SK-N-SH (cell line): ENCODE data around the gene IL15. TPM values are rescaled to one million over a fixed set of nuclear protein-coding genes. Genes with fewer than 3 reads are reported as not detected.

Experiments
- CTCF ChIA-PET: fragments of 300-600, 350-600 bp; formaldehyde crosslinking; extraction: SDS; loops from one replicate; lab custom pipeline; 2021; lab: Yijun Ruan, JAX
- POLR2A ChIA-PET: fragments of 350-600 bp; sonication (Branson Sonifier 250); formaldehyde crosslinking; extraction: SDS; loops from one replicate; lab custom pipeline; 2020; ENCODE audit warnings: antibody characterized with exemption, inconsistent platforms; lab: Yijun Ruan, JAX
- DNase-seq: peaks from one replicate; pipeline ENCODE4 v3.0.0; 2012
- H2AFZ ChIP-seq: fragments of 200-600 bp; sonication (generic); 2 replicates; pipeline ENCODE4 v1.8.1; 2016; ENCODE audit warnings: antibody characterized with exemption, mild to moderate bottlenecking, low read depth
- H3F3A ChIP-seq: fragments of 200-600 bp; sonication (generic); replicated peaks from 2 replicates; pipeline ENCODE3; 2016; ENCODE audit warnings: antibody characterized with exemption, mild to moderate bottlenecking; ENCODE audit not compliant: insufficient read depth
- H3K27ac ChIP-seq, 2 experiments: fragments of 200-500 bp in 1 of 2; fragments of 200-600 bp in 1 of 2; sonication (Bioruptor generic) in 1 of 2; sonication (generic), shearing (Covaris generic) in 1 of 2; 2 replicates each; pipeline versions ENCODE4 v1.5.1 to v1.6.1; 2014 to 2016; ENCODE audit warnings: low read depth in 2 of 2, inconsistent platforms in 1 of 2, low read length in 1 of 2, mild to moderate bottlenecking in 1 of 2, mixed read lengths in 1 of 2
- H3K27me3 ChIP-seq: fragments of 200-600 bp; sonication (generic), shearing (Covaris generic); 2 replicates; pipeline ENCODE4 v1.6.1; 2016; ENCODE audit warnings: mixed run types; ENCODE audit not compliant: insufficient read depth
- H3K36me3 ChIP-seq, 2 experiments: fragments of 200-500 bp in 1 of 2; fragments of 200-600 bp in 1 of 2; sonication (Bioruptor generic) in 1 of 2; sonication (generic) in 1 of 2; replicated peaks in 1 of 2; 2 replicates each; pipeline versions ENCODE3 to v1.5.1; 2014 to 2016; ENCODE audit warnings: low read length in 1 of 2, mild to moderate bottlenecking in 1 of 2; ENCODE audit not compliant: insufficient read depth in 2 of 2, control insufficient read depth in 1 of 2
- H3K4me1 ChIP-seq, 2 experiments: fragments of 200-500 bp in 1 of 2; fragments of 200-600 bp in 1 of 2; sonication (Bioruptor generic) in 1 of 2; sonication (generic), shearing (Covaris generic) in 1 of 2; 2 replicates each; pipeline versions ENCODE4 v1.5.1 to v1.6.1; 2014 to 2016; ENCODE audit warnings: low read depth in 1 of 2, low read length in 1 of 2, mixed run types in 1 of 2; ENCODE audit not compliant: insufficient read depth in 2 of 2, control insufficient read depth in 1 of 2
- H3K4me2 ChIP-seq: fragments of 200-600 bp; sonication (generic), shearing (Covaris generic); 2 replicates; pipeline ENCODE4 v1.6.1; 2017; ENCODE audit warnings: mixed run types
- H3K4me3 ChIP-seq, 2 experiments: fragments of 200-500 bp in 1 of 2; fragments of 200-600 bp in 1 of 2; sonication (Bioruptor generic) in 1 of 2; sonication (generic), shearing (Covaris generic) in 1 of 2; 2 replicates each; pipeline versions ENCODE4 v1.5.1 to v1.8.1; 2014 to 2016; ENCODE audit warnings: low read depth in 2 of 2, inconsistent platforms in 1 of 2, low read length in 1 of 2, mild to moderate bottlenecking in 1 of 2, mixed read lengths in 1 of 2, moderate library complexity in 1 of 2
- H3K79me2 ChIP-seq: fragments of 200-600 bp; sonication (generic); 2 replicates; pipeline ENCODE4 v1.8.1; 2017; ENCODE audit warnings: mild to moderate bottlenecking; ENCODE audit not compliant: insufficient read depth
- H3K9ac ChIP-seq: fragments of 200-600 bp; sonication (generic); 2 replicates; pipeline ENCODE4 v1.6.1; 2017; ENCODE audit warnings: mixed run types
- H3K9me2 ChIP-seq: fragments of 200-600 bp; sonication (generic); 2 replicates; pipeline ENCODE4 v1.6.1; 2017; ENCODE audit warnings: mixed run types
- H3K9me3 ChIP-seq: fragments of 200-600 bp; sonication (generic); 2 replicates; pipeline ENCODE4 v1.6.1; 2017; ENCODE audit warnings: mixed run types, mild to moderate bottlenecking, moderate library complexity
- H4K20me1 ChIP-seq: fragments of 200-600 bp; sonication (generic); 2 replicates; pipeline ENCODE4 v1.6.1; 2017; ENCODE audit warnings: mild to moderate bottlenecking, mixed run types; ENCODE audit not compliant: insufficient read depth
- EP300 ChIP-seq, 2 experiments: IDR thresholded peaks; 2 replicates each; pipeline versions ENCODE4 v1.4.0 to v1.6.1; 2012; ENCODE audit warnings: borderline replicate concordance in 1 of 2, low read depth in 1 of 2, low read length in 1 of 2
- EZH2phosphoT487 ChIP-seq: fragments of 200-600 bp; sonication (generic); IDR thresholded peaks from 2 replicates; pipeline ENCODE4 v1.6.1; 2017; ENCODE audit warnings: low read depth, mixed run types, mild to moderate bottlenecking, antibody characterized with exemption, moderate library complexity, borderline replicate concordance
- GABPA ChIP-seq: IDR thresholded peaks from 2 replicates; pipeline ENCODE4 v1.4.0; 2012; ENCODE audit warnings: low read depth, mild to moderate bottlenecking
- MXI1 ChIP-seq: IDR thresholded peaks from 2 replicates; pipeline ENCODE4 v1.6.1; 2012; ENCODE audit warnings: mild to moderate bottlenecking, low read depth, low read length, improper control_type of control experiment
- NFIC ChIP-seq: IDR thresholded peaks from 2 replicates; pipeline ENCODE4 v1.4.0; 2012; ENCODE audit warnings: borderline replicate concordance
- NRF1 ChIP-seq: IDR thresholded peaks from 2 replicates; pipeline ENCODE4 v1.6.1; 2012; ENCODE audit warnings: low read depth, mild to moderate bottlenecking, low read length
- POLR2AphosphoS5 ChIP-seq: IDR thresholded peaks from 2 replicates; pipeline ENCODE4 v1.6.1; 2012; ENCODE audit warnings: low read depth, low read length
- RFX5 ChIP-seq: IDR thresholded peaks from 2 replicates; pipeline ENCODE4 v1.6.1; 2012; ENCODE audit warnings: mild to moderate bottlenecking, improper control_type of control experiment, low read length
- RXRA ChIP-seq: IDR thresholded peaks from 2 replicates; pipeline ENCODE4 v1.4.0; 2012; ENCODE audit warnings: low read depth, mild to moderate bottlenecking, borderline replicate concordance
- SIN3A ChIP-seq: IDR thresholded peaks from 2 replicates; pipeline ENCODE4 v1.6.1; 2012; ENCODE audit warnings: low read depth, mild to moderate bottlenecking, low read length, moderate library complexity, borderline replicate concordance
- SMC3 ChIP-seq: IDR thresholded peaks from 2 replicates; pipeline ENCODE4 v1.6.1; 2012; ENCODE audit warnings: low read depth, low read length, improper control_type of control experiment
- TCF12 ChIP-seq: IDR thresholded peaks from 2 replicates; pipeline ENCODE4 v1.4.0; 2012
- TEAD4 ChIP-seq: IDR thresholded peaks from 2 replicates; pipeline ENCODE4 v1.4.0; 2012; ENCODE audit warnings: mild to moderate bottlenecking, borderline replicate concordance; ENCODE audit not compliant: insufficient read depth
- YY1 ChIP-seq: IDR thresholded peaks from 2 replicates; pipeline ENCODE4 v1.4.0; 2012; ENCODE audit warnings: low read depth, mild to moderate bottlenecking
- polyA plus RNA-seq, 3 experiments: library from polyadenylated mRNA; depleted of rRNA; stranded (reverse); fragments of >200 nt; gene quantifications; 2 replicates each; pipeline ENCODE4 v1.2.3, GENCODE V29; 2012
- TF ChIP-seq, protein P1 (sequence below): IDR thresholded peaks from 2 replicates; pipeline ENCODE4 v1.6.1; 2012; ENCODE audit warnings: mild to moderate bottlenecking, low read depth, low read length, moderate library complexity
- TF ChIP-seq, protein P2 (sequence below): IDR thresholded peaks from 2 replicates; pipeline ENCODE4 v1.4.0; 2012; ENCODE audit warnings: low read depth, borderline replicate concordance
- TF ChIP-seq, protein P3 (sequence below): IDR thresholded peaks from 2 replicates; pipeline ENCODE4 v1.4.0; 2012; ENCODE audit warnings: low read depth, borderline replicate concordance
- TF ChIP-seq, protein P4 (sequence below): IDR thresholded peaks from 2 replicates; pipeline ENCODE4 v1.4.0; 2012; ENCODE audit warnings: low read depth
- TF ChIP-seq, protein P5 (sequence below): IDR thresholded peaks from 2 replicates; pipeline ENCODE4; 2012

Gene IL15
- polyA plus RNA-seq, 1 of the 3 experiments (the other 2 are of a cell fraction) = 3.7 TPM

DNA sequence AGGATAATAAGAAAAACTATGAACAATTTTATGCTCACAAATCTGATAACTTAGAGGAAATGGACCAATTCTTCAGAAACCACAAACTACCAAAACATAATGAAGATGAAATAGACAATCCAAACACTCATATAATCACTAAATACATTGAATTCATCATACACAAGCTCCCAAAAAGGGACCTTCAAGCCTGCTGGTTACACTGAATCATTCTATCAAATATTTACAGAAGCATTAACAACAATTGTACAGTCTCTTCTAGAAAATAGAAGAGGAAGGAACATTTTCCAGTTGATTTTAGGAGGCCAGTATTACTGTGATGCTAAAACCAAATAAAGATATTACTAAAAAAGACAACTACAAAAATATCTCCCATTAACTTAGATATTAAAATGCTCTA is 88.3 kb downstream of the IL15 start:
- Histone ChIP-seq H3K9me3 (no peaks in the 10 kb centered on the region), H3K79me2 (no peaks in the 10 kb centered on the region), H3F3A (peaks cover 5% of the 10 kb centered on the region), H2AFZ (no peak overlapping the region), H4K20me1 (no peaks in the 10 kb centered on the region), H3K36me3 (peaks cover 0 to 4% of the 10 kb centered on the region in 2 experiments), H3K9ac (no peak overlapping the region), H3K4me2 (no peak overlapping the region), H3K4me1 (no peaks in the 10 kb centered on the region), H3K4me3 (no peak overlapping the region), H3K27ac (no peak overlapping the region), H3K27me3 (no peaks in the 10 kb centered on the region), H3K9me2 (no peaks in the 10 kb centered on the region)
- CTCF ChIA-PET = no interaction called here
- POLR2A ChIA-PET = no interaction called here
- DNase-seq = no peak
- TF ChIP-seq SMC3 (no peak), TEAD4 (no peak), YY1 (no peak)
- TF ChIP-seq, protein P1, sequence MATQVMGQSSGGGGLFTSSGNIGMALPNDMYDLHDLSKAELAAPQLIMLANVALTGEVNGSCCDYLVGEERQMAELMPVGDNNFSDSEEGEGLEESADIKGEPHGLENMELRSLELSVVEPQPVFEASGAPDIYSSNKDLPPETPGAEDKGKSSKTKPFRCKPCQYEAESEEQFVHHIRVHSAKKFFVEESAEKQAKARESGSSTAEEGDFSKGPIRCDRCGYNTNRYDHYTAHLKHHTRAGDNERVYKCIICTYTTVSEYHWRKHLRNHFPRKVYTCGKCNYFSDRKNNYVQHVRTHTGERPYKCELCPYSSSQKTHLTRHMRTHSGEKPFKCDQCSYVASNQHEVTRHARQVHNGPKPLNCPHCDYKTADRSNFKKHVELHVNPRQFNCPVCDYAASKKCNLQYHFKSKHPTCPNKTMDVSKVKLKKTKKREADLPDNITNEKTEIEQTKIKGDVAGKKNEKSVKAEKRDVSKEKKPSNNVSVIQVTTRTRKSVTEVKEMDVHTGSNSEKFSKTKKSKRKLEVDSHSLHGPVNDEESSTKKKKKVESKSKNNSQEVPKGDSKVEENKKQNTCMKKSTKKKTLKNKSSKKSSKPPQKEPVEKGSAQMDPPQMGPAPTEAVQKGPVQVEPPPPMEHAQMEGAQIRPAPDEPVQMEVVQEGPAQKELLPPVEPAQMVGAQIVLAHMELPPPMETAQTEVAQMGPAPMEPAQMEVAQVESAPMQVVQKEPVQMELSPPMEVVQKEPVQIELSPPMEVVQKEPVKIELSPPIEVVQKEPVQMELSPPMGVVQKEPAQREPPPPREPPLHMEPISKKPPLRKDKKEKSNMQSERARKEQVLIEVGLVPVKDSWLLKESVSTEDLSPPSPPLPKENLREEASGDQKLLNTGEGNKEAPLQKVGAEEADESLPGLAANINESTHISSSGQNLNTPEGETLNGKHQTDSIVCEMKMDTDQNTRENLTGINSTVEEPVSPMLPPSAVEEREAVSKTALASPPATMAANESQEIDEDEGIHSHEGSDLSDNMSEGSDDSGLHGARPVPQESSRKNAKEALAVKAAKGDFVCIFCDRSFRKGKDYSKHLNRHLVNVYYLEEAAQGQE = no peak
- TF ChIP-seq, protein P2, sequence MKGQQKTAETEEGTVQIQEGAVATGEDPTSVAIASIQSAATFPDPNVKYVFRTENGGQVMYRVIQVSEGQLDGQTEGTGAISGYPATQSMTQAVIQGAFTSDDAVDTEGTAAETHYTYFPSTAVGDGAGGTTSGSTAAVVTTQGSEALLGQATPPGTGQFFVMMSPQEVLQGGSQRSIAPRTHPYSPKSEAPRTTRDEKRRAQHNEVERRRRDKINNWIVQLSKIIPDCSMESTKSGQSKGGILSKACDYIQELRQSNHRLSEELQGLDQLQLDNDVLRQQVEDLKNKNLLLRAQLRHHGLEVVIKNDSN = no peak
- TF ChIP-seq, protein P3, sequence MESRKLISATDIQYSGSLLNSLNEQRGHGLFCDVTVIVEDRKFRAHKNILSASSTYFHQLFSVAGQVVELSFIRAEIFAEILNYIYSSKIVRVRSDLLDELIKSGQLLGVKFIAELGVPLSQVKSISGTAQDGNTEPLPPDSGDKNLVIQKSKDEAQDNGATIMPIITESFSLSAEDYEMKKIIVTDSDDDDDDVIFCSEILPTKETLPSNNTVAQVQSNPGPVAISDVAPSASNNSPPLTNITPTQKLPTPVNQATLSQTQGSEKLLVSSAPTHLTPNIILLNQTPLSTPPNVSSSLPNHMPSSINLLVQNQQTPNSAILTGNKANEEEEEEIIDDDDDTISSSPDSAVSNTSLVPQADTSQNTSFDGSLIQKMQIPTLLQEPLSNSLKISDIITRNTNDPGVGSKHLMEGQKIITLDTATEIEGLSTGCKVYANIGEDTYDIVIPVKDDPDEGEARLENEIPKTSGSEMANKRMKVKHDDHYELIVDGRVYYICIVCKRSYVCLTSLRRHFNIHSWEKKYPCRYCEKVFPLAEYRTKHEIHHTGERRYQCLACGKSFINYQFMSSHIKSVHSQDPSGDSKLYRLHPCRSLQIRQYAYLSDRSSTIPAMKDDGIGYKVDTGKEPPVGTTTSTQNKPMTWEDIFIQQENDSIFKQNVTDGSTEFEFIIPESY = no peak

DNA sequence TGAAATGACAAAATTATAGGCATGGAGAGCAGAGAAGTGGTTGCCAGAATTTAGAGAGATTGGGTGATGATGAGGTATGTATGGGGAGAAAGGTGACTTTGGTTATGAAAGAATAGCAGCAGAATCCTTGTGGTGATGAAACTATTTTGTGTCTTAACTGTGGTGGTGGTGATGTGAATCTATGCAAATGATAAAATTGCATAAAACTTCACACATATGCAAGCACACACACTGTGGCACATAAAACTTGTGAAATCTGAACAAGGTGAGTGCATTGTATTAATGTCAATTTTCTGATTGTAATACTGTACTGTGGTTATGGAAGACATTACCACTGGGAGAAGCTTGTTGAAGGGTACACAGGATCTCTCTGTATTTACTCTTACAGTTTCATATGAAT is 91.0 kb downstream of the IL15 start:
- no peaks in the 10 kb centered on the region for H3K79me2 ChIP-seq
- H3K9me2 ChIP-seq = no peaks in the 10 kb centered on the region
- H4K20me1 ChIP-seq = no peaks in the 10 kb centered on the region
- H3F3A ChIP-seq = no peaks in the 10 kb centered on the region
- H3K9ac ChIP-seq = no peak overlapping the region
- H3K36me3 ChIP-seq = no peaks in the 10 kb centered on the region
- ChIA-PET POLR2A (no interaction called here), CTCF (no interaction called here)
- no peak overlapping the region for H3K4me3 ChIP-seq
- no peaks in the 10 kb centered on the region for H3K9me3 ChIP-seq
- DNase-seq = no peak
- H2AFZ ChIP-seq = no peak overlapping the region
- no peak overlapping the region for H3K4me2 ChIP-seq
- H3K4me1 ChIP-seq = peaks cover 0 to 6% of the 10 kb centered on the region in 2 experiments; a peak in 2 of 4 replicates
- H3K27ac ChIP-seq = no peak overlapping the region
- no peaks in the 10 kb centered on the region for H3K27me3 ChIP-seq
- TF ChIP-seq POLR2AphosphoS5 = no peak
- TF ChIP-seq NFIC = no peak
- TF ChIP-seq RXRA = no peak
- TF ChIP-seq RFX5 = no peak
- TF ChIP-seq, protein P4, sequence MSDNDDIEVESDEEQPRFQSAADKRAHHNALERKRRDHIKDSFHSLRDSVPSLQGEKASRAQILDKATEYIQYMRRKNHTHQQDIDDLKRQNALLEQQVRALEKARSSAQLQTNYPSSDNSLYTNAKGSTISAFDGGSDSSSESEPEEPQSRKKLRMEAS = no peak
- TF ChIP-seq TCF12 = no peak
- TF ChIP-seq, protein P5, sequence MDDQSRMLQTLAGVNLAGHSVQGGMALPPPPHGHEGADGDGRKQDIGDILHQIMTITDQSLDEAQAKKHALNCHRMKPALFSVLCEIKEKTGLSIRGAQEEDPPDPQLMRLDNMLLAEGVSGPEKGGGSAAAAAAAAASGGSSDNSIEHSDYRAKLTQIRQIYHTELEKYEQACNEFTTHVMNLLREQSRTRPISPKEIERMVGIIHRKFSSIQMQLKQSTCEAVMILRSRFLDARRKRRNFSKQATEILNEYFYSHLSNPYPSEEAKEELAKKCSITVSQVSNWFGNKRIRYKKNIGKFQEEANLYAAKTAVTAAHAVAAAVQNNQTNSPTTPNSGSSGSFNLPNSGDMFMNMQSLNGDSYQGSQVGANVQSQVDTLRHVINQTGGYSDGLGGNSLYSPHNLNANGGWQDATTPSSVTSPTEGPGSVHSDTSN = no peak
- TF ChIP-seq MXI1 = no peak
- no peak for TF ChIP-seq EP300 (IDR thresholded peaks at IDR 0.05; ENCODE audit: borderline replicate concordance in 1 of 2, low read depth in 1 of 2, low read length in 1 of 2)
- no peak for TF ChIP-seq GABPA
- no peak for TF ChIP-seq NRF1
- TF ChIP-seq SIN3A = no peak
- TF ChIP-seq EZH2phosphoT487 = no peak
- TF ChIP-seq, protein P2 = no peak
